MM.1S (cell line): Measurements from ENCODE around the gene BRF1.

Experiments
- CTCF ChIP-seq: fragments of 300-600 bp; sonication (generic); IDR thresholded peaks from 2 replicates; pipeline ENCODE4 v1.5.1; 2016; ENCODE audit warnings: antibody characterized with exemption, low read length, mixed read lengths
- EZH2 ChIP-seq: fragments of 300-600 bp; sonication (generic); optimal IDR thresholded peaks from 2 replicates; pipeline ENCODE3; 2017; ENCODE audit warnings: low read depth, mild to moderate bottlenecking, antibody characterized with exemption, low read length, mixed read lengths

GRCh38 chr14:105161309-105161708 is 139.5 kb downstream of the BRF1 start:
- TF ChIP-seq CTCF (no peak), EZH2 (no peak)
